HCT116 (cell line): ENCODE results near the gene RAB34. TPM values are rescaled to one million over a fixed set of nuclear protein-coding genes. Genes with fewer than 3 reads are reported as not detected.

Source experiments
- ATAC-seq: fragments of 200-7000 bp; cut with Tn5 transposase; 2 replicates; pipeline ENCODE4 v1.9.1; 2020; ENCODE audit warnings: mild to moderate bottlenecking, moderate library complexity
- BruUV-seq: library from RNA; stranded (reverse); fragments of 400-500 nt; replicated peaks from 2 replicates; lab custom pipeline; 2021; lab: Mats Ljungman, UMichigan
- CTCF ChIA-PET: fragments of 300-600 bp; sonication (Branson Sonifier 250); formaldehyde crosslinking; loops from one replicate; lab custom pipeline; 2021; ENCODE audit warnings: antibody characterized with exemption; lab: Charles Lee
- POLR2A ChIA-PET: fragments of 300-600, 350-600 bp; sonication (Branson Sonifier 250); formaldehyde crosslinking; loops from one replicate; lab custom pipeline; 2021; ENCODE audit warnings: antibody characterized with exemption; lab: Charles Lee
- RAD21 ChIA-PET, 2 experiments: fragments of 300-600 bp; sonication (Branson Sonifier 250); formaldehyde crosslinking; loops; one replicate each; lab custom pipeline; 2023; ENCODE audit warnings: low total read pairs in 2 of 2; ENCODE audit not compliant: uncharacterized antibody in 2 of 2, unreplicated experiment in 2 of 2, low non-redundant PET in 1 of 2; lab: Charles Lee
- DNase-seq: peaks from one replicate; pipeline ENCODE4 v3.0.0-alpha.2; 2010; ENCODE audit warnings: low read depth, low spot score
- H2AFZ ChIP-seq: fragments of 200-600 bp; shearing (Covaris generic), sonication (generic); 2 replicates; pipeline ENCODE4 v1.6.1; 2017; ENCODE audit warnings: low read depth, mixed run types, mixed read lengths, antibody characterized with exemption, low read length; ENCODE audit not compliant: poor library complexity, severe bottlenecking
- H3K27ac ChIP-seq: 2 replicates; pipeline ENCODE4 v1.5.1; 2012; ENCODE audit warnings: low read depth, low read length
- H3K27me3 ChIP-seq: fragments of 200-600 bp; sonication (generic); 2 replicates; pipeline ENCODE4 v1.6.1; 2016; ENCODE audit warnings: mixed run types, low read length, mixed read lengths; ENCODE audit not compliant: insufficient read depth
- H3K36me3 ChIP-seq, 2 experiments: fragments of 200-500 bp in 1 of 2; fragments of 200-600 bp in 1 of 2; sonication (Bioruptor generic) in 1 of 2; sonication (generic) in 1 of 2; 2 replicates each; pipeline versions ENCODE4 v1.5.1 to v1.6.1; 2014 to 2016; ENCODE audit warnings: low read length in 2 of 2, inconsistent platforms in 1 of 2, mixed read lengths in 1 of 2, mixed run types in 1 of 2; ENCODE audit not compliant: insufficient read depth in 2 of 2, control insufficient read depth in 1 of 2
- H3K4me1 ChIP-seq, 2 experiments: fragments of 200-600 bp in 1 of 2; sonication (generic) in 1 of 2; 2 replicates each; pipeline versions ENCODE4 v1.5.1 to v1.6.1; 2012 to 2017; ENCODE audit warnings: low read length in 2 of 2, inconsistent platforms in 1 of 2, mild to moderate bottlenecking in 1 of 2, mixed read lengths in 1 of 2, mixed run types in 1 of 2, moderate library complexity in 1 of 2; ENCODE audit not compliant: insufficient read depth in 2 of 2, control insufficient read depth in 1 of 2
- H3K4me2 ChIP-seq: fragments of 200-600 bp; sonication (generic); 2 replicates; pipeline ENCODE4 v1.6.1; 2017; ENCODE audit warnings: mixed run types, low read length, mixed read lengths
- H3K4me3 ChIP-seq, 2 experiments: fragments of 200-600 bp in 1 of 2; sonication (generic) in 1 of 2; replicated peaks in 1 of 2; 2 replicates each; pipeline ENCODE4 v1.5.1; 2011 to 2016; ENCODE audit warnings: low read length in 2 of 2, control low read depth in 1 of 2, low read depth in 1 of 2, mild to moderate bottlenecking in 1 of 2, mixed read lengths in 1 of 2, mixed run types in 1 of 2
- H3K79me2 ChIP-seq: fragments of 200-600 bp; sonication (generic); 2 replicates; pipeline ENCODE4 v1.6.1; 2017; ENCODE audit warnings: mild to moderate bottlenecking, mixed run types, low read length, moderate library complexity, mixed read lengths; ENCODE audit not compliant: insufficient read depth
- H3K9ac ChIP-seq: fragments of 200-600 bp; sonication (generic); 2 replicates; pipeline ENCODE4 v1.6.1; 2016; ENCODE audit warnings: low read length, mixed read lengths
- H3K9me2 ChIP-seq: fragments of 200-600 bp; sonication (generic), shearing (Covaris generic); 2 replicates; pipeline ENCODE4 v1.6.1; 2017; ENCODE audit warnings: mixed run types, mild to moderate bottlenecking, moderate library complexity; ENCODE audit not compliant: insufficient read depth
- H3K9me3 ChIP-seq, 2 experiments: fragments of 200-500 bp in 1 of 2; fragments of 200-600 bp in 1 of 2; sonication (Bioruptor generic) in 1 of 2; sonication (generic) in 1 of 2; 2 replicates each; pipeline ENCODE4 v1.6.1; 2014 to 2017; ENCODE audit warnings: low read length in 2 of 2, mixed read lengths in 2 of 2, inconsistent platforms in 1 of 2, low read depth in 1 of 2, mild to moderate bottlenecking in 1 of 2, mixed run types in 1 of 2, moderate library complexity in 1 of 2; ENCODE audit not compliant: control insufficient read depth in 1 of 2, insufficient read depth in 1 of 2
- H4K20me1 ChIP-seq: fragments of 200-600 bp; sonication (generic), shearing (Covaris generic); 2 replicates; pipeline ENCODE4 v1.6.1; 2017; ENCODE audit warnings: mixed run types, mild to moderate bottlenecking, moderate library complexity; ENCODE audit not compliant: insufficient read depth
- CEBPB ChIP-seq: IDR thresholded peaks from 2 replicates; pipeline ENCODE4 v1.6.1; 2012; ENCODE audit warnings: low read depth
- ELF1 ChIP-seq: IDR thresholded peaks from 2 replicates; pipeline ENCODE4 v1.6.1; 2012; ENCODE audit warnings: low read depth, borderline replicate concordance
- EZH2 ChIP-seq: fragments of 200-600 bp; sonication (generic); IDR thresholded peaks from 2 replicates; pipeline ENCODE4 v1.6.1; 2017; ENCODE audit warnings: antibody characterized with exemption, mixed run types
- FOSL1 ChIP-seq: IDR thresholded peaks from 2 replicates; pipeline ENCODE4 v1.6.1; 2012; ENCODE audit warnings: low read depth
- MAX ChIP-seq: IDR thresholded peaks from 2 replicates; pipeline ENCODE4 v1.6.1; 2012
- RAD21 ChIP-seq: IDR thresholded peaks from 2 replicates; pipeline ENCODE4 v1.6.1; 2012; ENCODE audit warnings: low read depth, mild to moderate bottlenecking
- ZBTB33 ChIP-seq: IDR thresholded peaks from 2 replicates; pipeline ENCODE4 v1.6.1; 2011; ENCODE audit warnings: mild to moderate bottlenecking, low read length, moderate library complexity; ENCODE audit not compliant: insufficient replicate concordance; ENCODE audit errors: extremely low read depth
- ZFX ChIP-seq: fragments of 450-650 bp; IDR thresholded peaks from 2 replicates; pipeline ENCODE4 v1.6.1; 2017
- ZNF274 ChIP-seq: fragments of 200-500 bp; sonication (Bioruptor generic); IDR thresholded peaks from 2 replicates; pipeline ENCODE4 v1.6.1; 2014; ENCODE audit warnings: mild to moderate bottlenecking, low read depth, low read length, inconsistent platforms
- intact Hi-C: fragments of 100-400 bp; cut with micrococcal nuclease; formaldehyde crosslinking; loops from 2 replicates; pipeline ENCODE4 v1.10.0; 2022
- total RNA-seq: library from RNA; stranded (reverse); gene quantifications from one replicate; pipeline ENCODE4 v1.2.1, GENCODE V29; 2021; ENCODE audit not compliant: unreplicated experiment
- TF ChIP-seq, protein P1 (sequence below): IDR thresholded peaks from 2 replicates; pipeline ENCODE4 v1.6.1; 2012; ENCODE audit warnings: low read depth
- TF ChIP-seq, protein P2 (sequence below): IDR thresholded peaks from 2 replicates; pipeline ENCODE4 v1.6.1; 2012

RAB34 gene
- total RNA-seq, 1 experiment from 2014 or later, result 0.59 TPM

DNA sequence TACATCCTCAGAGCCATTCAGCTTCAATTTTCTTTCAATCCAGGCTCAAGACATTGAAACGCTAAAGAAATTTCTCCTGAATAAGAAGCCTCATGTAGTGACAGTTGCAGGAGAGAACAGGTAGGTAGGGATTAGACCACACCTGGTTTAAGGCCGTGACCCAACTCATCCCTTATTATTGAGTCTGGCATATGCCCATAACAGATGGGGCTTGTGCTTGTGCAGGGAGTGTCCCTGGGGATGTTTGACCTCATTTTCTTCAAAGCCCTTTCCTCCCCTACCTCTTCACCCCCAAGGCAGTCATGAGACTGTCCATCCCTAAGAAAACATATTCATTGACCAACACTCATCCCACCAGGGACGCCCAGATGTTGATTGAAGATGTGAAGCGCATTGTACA is 31.4 kb downstream of the RAB34 start (continued):
- TF ChIP-seq, protein P1, sequence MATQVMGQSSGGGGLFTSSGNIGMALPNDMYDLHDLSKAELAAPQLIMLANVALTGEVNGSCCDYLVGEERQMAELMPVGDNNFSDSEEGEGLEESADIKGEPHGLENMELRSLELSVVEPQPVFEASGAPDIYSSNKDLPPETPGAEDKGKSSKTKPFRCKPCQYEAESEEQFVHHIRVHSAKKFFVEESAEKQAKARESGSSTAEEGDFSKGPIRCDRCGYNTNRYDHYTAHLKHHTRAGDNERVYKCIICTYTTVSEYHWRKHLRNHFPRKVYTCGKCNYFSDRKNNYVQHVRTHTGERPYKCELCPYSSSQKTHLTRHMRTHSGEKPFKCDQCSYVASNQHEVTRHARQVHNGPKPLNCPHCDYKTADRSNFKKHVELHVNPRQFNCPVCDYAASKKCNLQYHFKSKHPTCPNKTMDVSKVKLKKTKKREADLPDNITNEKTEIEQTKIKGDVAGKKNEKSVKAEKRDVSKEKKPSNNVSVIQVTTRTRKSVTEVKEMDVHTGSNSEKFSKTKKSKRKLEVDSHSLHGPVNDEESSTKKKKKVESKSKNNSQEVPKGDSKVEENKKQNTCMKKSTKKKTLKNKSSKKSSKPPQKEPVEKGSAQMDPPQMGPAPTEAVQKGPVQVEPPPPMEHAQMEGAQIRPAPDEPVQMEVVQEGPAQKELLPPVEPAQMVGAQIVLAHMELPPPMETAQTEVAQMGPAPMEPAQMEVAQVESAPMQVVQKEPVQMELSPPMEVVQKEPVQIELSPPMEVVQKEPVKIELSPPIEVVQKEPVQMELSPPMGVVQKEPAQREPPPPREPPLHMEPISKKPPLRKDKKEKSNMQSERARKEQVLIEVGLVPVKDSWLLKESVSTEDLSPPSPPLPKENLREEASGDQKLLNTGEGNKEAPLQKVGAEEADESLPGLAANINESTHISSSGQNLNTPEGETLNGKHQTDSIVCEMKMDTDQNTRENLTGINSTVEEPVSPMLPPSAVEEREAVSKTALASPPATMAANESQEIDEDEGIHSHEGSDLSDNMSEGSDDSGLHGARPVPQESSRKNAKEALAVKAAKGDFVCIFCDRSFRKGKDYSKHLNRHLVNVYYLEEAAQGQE, result no peak

DNA sequence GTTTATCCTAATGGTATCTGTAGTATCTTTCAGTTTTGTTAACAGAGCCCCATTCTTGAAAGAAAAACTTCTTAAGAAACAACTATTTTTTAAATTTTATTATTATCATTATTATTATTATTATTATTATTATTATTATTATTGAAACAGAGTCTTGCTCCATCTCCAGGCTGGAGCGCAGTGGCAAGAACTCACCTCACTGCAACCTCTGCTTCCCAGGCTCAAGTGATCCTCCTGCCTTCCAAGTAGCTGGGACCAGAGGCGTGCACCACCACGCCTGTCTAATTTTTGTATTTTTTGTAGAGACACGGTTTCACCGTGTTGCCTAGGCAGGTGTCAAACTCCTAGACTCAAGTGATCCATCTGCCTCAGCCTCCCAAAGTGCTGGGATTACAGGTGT is 32.3 kb downstream of the RAB34 start:
- no peak for ATAC-seq
- CTCF ChIA-PET, result no interaction called here

More for the DNA sequence above, 32.3 kb downstream of the RAB34 start:
- POLR2A ChIA-PET, result no interaction called here
- Histone ChIP-seq H3K4me3 (no peak overlapping the region), H4K20me1 (no peaks in the 10 kb centered on the region), H3K9me2 (no peaks in the 10 kb centered on the region), H3K79me2 (no peaks in the 10 kb centered on the region), H3K9ac (no peak overlapping the region), H3K9me3 (no peaks in the 10 kb centered on the region), H2AFZ (no peak overlapping the region), H3K36me3 (peaks cover 86 to 88% of the 10 kb centered on the region in 2 experiments), H3K4me1 (no peaks in the 10 kb centered on the region), H3K27ac (no peak overlapping the region), H3K4me2 (no peak overlapping the region), H3K27me3 (no peaks in the 10 kb centered on the region)
- RAD21 ChIA-PET, result no interaction called here
- no peak for TF ChIP-seq ZFX
- no peak for TF ChIP-seq ELF1
- TF ChIP-seq CEBPB, result no peak
- no peak for TF ChIP-seq FOSL1
- no peak for TF ChIP-seq MAX
- no peak for TF ChIP-seq EZH2
- TF ChIP-seq, protein P2, sequence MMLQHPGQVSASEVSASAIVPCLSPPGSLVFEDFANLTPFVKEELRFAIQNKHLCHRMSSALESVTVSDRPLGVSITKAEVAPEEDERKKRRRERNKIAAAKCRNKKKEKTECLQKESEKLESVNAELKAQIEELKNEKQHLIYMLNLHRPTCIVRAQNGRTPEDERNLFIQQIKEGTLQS, result no peak
- TF ChIP-seq ZBTB33, result no peak
- TF ChIP-seq, protein P1, result no peak
- TF ChIP-seq RAD21, result no peak
- no peak for TF ChIP-seq ZNF274
- intact Hi-C loops, result no loop called here
- no TSS peak for BruUV-seq
- DNase-seq, result no peak
